Measurements from ENCODE around the gene ZBTB24. TPM values are rescaled to one million over a fixed set of nuclear protein-coding genes. Genes with fewer than 3 reads are reported as not detected.

The ZBTB24 gene
- total RNA-seq, 2 donors from 2014 or later = 9.2 to 9.8 TPM

DNA sequence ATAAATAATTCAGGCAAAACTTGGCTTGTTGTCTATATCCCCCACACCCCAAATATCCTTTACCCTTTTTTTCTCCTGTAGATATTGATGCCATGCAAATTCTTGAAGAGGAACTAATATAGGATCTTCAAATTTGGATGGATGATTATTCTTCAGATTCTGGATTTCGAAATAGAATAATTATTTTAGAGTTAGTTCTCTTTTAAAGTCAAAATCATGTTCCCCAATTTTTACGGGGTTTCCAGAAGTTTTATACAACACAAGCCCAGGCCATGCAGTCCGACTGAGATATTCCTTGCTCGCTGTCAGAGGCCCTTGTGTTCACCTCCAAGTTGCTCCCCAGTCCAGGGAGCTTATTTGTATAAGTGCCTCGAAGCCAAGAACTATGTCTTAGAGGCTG is 47.0 kb downstream of the ZBTB24 start:
- no peaks in the 10 kb centered on the region for H3K36me3 ChIP-seq (ENCODE audit: control insufficient read depth, insufficient read depth, low read length)
- no peak overlapping the region for H3K4me3 ChIP-seq (ENCODE audit: low read length)
- H3K4me3 Mint-ChIP-seq = no peak overlapping the region
- H3K27me3 Mint-ChIP-seq (ENCODE audit: insufficient read depth) = peaks cover 7% of the 10 kb centered on the region
- no peak for DNase-seq
- no peaks in the 10 kb centered on the region for H3K9me3 Mint-ChIP-seq
- H3K27me3 ChIP-seq (ENCODE audit: control insufficient read depth, insufficient read depth, low read length, poor library complexity, severe bottlenecking) = no peaks in the 10 kb centered on the region
- no peak overlapping the region for H3K27ac Mint-ChIP-seq
- TF ChIP-seq CTCF (conservative IDR thresholded peaks at IDR 0.05) = no peak
- H3K4me1 Mint-ChIP-seq = peaks cover 8% of the 10 kb centered on the region
- no peak overlapping the region for H3K27ac ChIP-seq (ENCODE audit: low read depth, low read length)
- no peaks in the 10 kb centered on the region for H3K4me1 ChIP-seq (ENCODE audit: control insufficient read depth, insufficient read depth, low read length)
- H3K36me3 Mint-ChIP-seq (ENCODE audit: low read depth) = peaks cover 2% of the 10 kb centered on the region
- no peak overlapping the region for H3K9ac ChIP-seq (ENCODE audit: extremely low read depth, low read length, poor library complexity, severe bottlenecking)
- 92 to 100% methylated on average over 4 to 5 of the region's 5 CpGs for WGBS, 2 experiments (ENCODE audit: insufficient coverage in 1 of 2, insufficient read length in 1 of 2)
- no peaks in the 10 kb centered on the region for H3K9me3 ChIP-seq (ENCODE audit: control insufficient read depth, low read length)

DNA sequence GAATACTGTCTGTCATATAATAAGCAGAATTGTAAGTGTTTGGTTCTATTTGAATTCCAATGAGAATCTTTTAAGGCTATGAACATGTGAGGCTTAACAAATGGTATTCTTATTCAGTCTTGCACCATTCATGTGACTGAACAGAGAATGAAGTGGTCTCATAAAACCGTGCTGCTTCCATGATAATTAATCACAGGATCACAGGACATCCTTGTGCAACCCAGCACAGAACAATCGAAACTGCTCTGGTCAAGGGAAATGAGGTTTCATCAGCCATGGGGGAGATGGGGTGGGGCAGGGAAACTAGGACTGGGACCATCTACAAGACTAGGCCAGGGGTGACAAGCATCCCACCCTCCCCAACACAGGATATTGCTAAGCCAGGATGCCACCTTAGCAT is 48.6 kb downstream of the ZBTB24 start:
- H3K27ac Mint-ChIP-seq = no peak overlapping the region
- DNase-seq = no peak
- no peak overlapping the region for H3K4me3 ChIP-seq (ENCODE audit: low read length)
- H3K27me3 ChIP-seq (ENCODE audit: control insufficient read depth, insufficient read depth, low read length, poor library complexity, severe bottlenecking) = no peaks in the 10 kb centered on the region
- no peaks in the 10 kb centered on the region for H3K4me1 ChIP-seq (ENCODE audit: control insufficient read depth, insufficient read depth, low read length)
- H3K4me3 Mint-ChIP-seq = no peak overlapping the region
- H3K4me1 Mint-ChIP-seq = peaks cover 5% of the 10 kb centered on the region
- no peak overlapping the region for H3K9ac ChIP-seq (ENCODE audit: extremely low read depth, low read length, poor library complexity, severe bottlenecking)
- H3K36me3 ChIP-seq (ENCODE audit: control insufficient read depth, insufficient read depth, low read length) = no peaks in the 10 kb centered on the region
- peaks cover 3% of the 10 kb centered on the region for H3K27me3 Mint-ChIP-seq (ENCODE audit: insufficient read depth)
- H3K9me3 Mint-ChIP-seq = no peaks in the 10 kb centered on the region
- WGBS, 2 experiments (ENCODE audit: insufficient coverage in 1 of 2, insufficient read length in 1 of 2) = 85 to 92% methylated on average over 2 of the region's 2 CpGs
- no peaks in the 10 kb centered on the region for H3K9me3 ChIP-seq (ENCODE audit: control insufficient read depth, low read length)
- H3K27ac ChIP-seq (ENCODE audit: low read depth, low read length) = no peak overlapping the region
- no peak for TF ChIP-seq CTCF (conservative IDR thresholded peaks at IDR 0.05)
- H3K36me3 Mint-ChIP-seq (ENCODE audit: low read depth) = peaks cover 2% of the 10 kb centered on the region

GRCh38 chr6:109429496-109429895 is 53.5 kb downstream of the ZBTB24 start:
- no peak for TF ChIP-seq CTCF (conservative IDR thresholded peaks at IDR 0.05)
- H3K27me3 ChIP-seq (ENCODE audit: control insufficient read depth, insufficient read depth, low read length, poor library complexity, severe bottlenecking) = no peaks in the 10 kb centered on the region
- no peak overlapping the region for H3K27ac ChIP-seq (ENCODE audit: low read depth, low read length)
- H3K36me3 Mint-ChIP-seq (ENCODE audit: low read depth) = no peaks in the 10 kb centered on the region
- H3K4me3 Mint-ChIP-seq = no peak overlapping the region
- no peaks in the 10 kb centered on the region for H3K27me3 Mint-ChIP-seq (ENCODE audit: insufficient read depth)
- no peak overlapping the region for H3K27ac Mint-ChIP-seq
- no peaks in the 10 kb centered on the region for H3K4me1 ChIP-seq (ENCODE audit: control insufficient read depth, insufficient read depth, low read length)
- 97 to 100% methylated on average over 1 to 3 of the region's 3 CpGs for WGBS, 2 experiments (ENCODE audit: insufficient coverage in 1 of 2, insufficient read length in 1 of 2)
- H3K36me3 ChIP-seq (ENCODE audit: control insufficient read depth, insufficient read depth, low read length) = no peaks in the 10 kb centered on the region
- H3K9me3 Mint-ChIP-seq = no peaks in the 10 kb centered on the region
- H3K9me3 ChIP-seq (ENCODE audit: control insufficient read depth, low read length) = no peaks in the 10 kb centered on the region
- H3K4me1 Mint-ChIP-seq = peaks cover 5% of the 10 kb centered on the region
- no peak for DNase-seq
- H3K9ac ChIP-seq (ENCODE audit: extremely low read depth, low read length, poor library complexity, severe bottlenecking) = no peak overlapping the region
- no peak overlapping the region for H3K4me3 ChIP-seq (ENCODE audit: low read length)

Data from endodermal cell (in vitro differentiated cells).